Vagina (tissue), 2 donors: ENCODE measurements around the gene CNKSR2. TPM values are rescaled to one million over a fixed set of nuclear protein-coding genes. Genes with fewer than 3 reads are reported as not detected.

ENCODE experiments used
- DNase-seq, 2 donors: peaks; one replicate each; pipeline ENCODE4 v3.0.0-alpha.2; 2017; ENCODE audit errors: extremely low spot score in 2 of 2
- H3K27ac ChIP-seq: fragments of 200-600 bp; sonication (generic); one replicate; pipeline ENCODE4 v1.5.1; 2019
- H3K27me3 ChIP-seq: fragments of 200-600 bp; sonication (generic); one replicate; pipeline ENCODE4 v1.5.1; 2019
- H3K36me3 ChIP-seq, 2 donors: fragments of 200-600 bp; sonication (generic); one replicate each; pipeline ENCODE4 v1.5.1; 2017 to 2019
- H3K4me1 ChIP-seq: fragments of 200-600 bp; sonication (generic); one replicate; pipeline ENCODE4 v1.5.1; 2019
- H3K4me3 ChIP-seq, 2 donors: fragments of 200-600 bp; sonication (generic); 1 replicate in 1 of 2; 2 replicates in 1 of 2; pipeline ENCODE4 v1.5.1; 2016 to 2019
- H3K9me3 ChIP-seq: fragments of 200-600 bp; sonication (generic); one replicate; pipeline ENCODE4 v1.5.1; 2019
- CTCF ChIP-seq, 3 experiments: fragments of 450-650 bp in 2 of 3; fragments of 200-600 bp in 1 of 3; sonication (generic) in 1 of 3; IDR thresholded peaks; one replicate each; pipeline ENCODE4 v1.5.1; 2017 to 2019; ENCODE audit warnings: antibody characterized with exemption in 3 of 3, mild to moderate bottlenecking in 2 of 3, moderate library complexity in 2 of 3
- POLR2A ChIP-seq, 2 donors: fragments of 450-650 bp; IDR thresholded peaks; one replicate each; pipeline ENCODE4 v1.6.1; 2017; ENCODE audit warnings: antibody characterized with exemption in 2 of 2, mild to moderate bottlenecking in 2 of 2, moderate library complexity in 2 of 2
- POLR2AphosphoS5 ChIP-seq, 2 donors: sonication (generic); formaldehyde crosslinking; IDR thresholded peaks; one replicate each; pipeline ENCODE4 v1.9.0; 2017; ENCODE audit warnings: antibody characterized with exemption in 2 of 2, mild to moderate bottlenecking in 2 of 2, low read depth in 1 of 2; ENCODE audit not compliant: insufficient read depth in 1 of 2
- intact Hi-C: fragments of 100-400 bp; cut with DNase I; formaldehyde crosslinking; loops from one replicate; pipeline ENCODE4 v1.15.1; 2023
- total RNA-seq: library from RNA; depleted of rRNA; stranded (reverse); fragments of >200 nt; gene quantifications from one replicate; pipeline ENCODE4 v1.2.3, GENCODE V29; 2016

CNKSR2 gene
- total RNA-seq = 4.2 TPM

GRCh38 chrX:21374163-21374993, at the start of gene CNKSR2:
Gene CNKSR2 (plus strand): TSS chrX:21374418. CDS start chrX:21374898, 480 bp downstream.
- no peaks in the 10 kb centered on the region for H3K36me3 ChIP-seq
- TF ChIP-seq POLR2A (IDR thresholded peaks at IDR 0.05) (no peak), CTCF (IDR thresholded peaks at IDR 0.05) (no peak), POLR2AphosphoS5 (IDR thresholded peaks at IDR 0.05; ENCODE audit: insufficient read depth in 1 of 2, low read depth in 1 of 2) (no peak)
- DNase-seq = no peak
- H3K27me3 ChIP-seq = no peaks in the 10 kb centered on the region
- intact Hi-C loops = no loop called here
- no peaks in the 10 kb centered on the region for H3K4me1 ChIP-seq
- no peaks in the 10 kb centered on the region for H3K9me3 ChIP-seq
- H3K4me3 ChIP-seq = peak within 1 kb of the TSS; percentile 47 to 49
- no peak within 1 kb of the TSS for H3K27ac ChIP-seq

DNA sequence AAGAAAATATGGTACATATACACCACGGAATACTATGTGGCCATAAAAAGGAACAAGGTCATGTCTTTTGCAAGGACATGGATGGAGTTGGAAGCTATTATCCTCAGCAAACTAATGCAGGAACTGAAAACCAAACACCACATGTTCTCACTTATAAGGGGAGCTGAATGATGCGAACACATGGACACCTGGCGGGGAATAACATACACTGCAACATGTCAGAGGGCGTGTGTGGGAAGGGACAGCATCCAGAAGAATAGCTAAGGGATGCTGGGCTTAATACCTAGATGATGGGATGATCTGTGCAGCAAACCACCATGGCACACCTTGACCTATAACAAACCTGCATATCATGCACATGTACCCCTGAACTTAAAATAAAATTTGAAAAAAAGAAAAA, 19.5 kb upstream of the CNKSR2 start:
- Histone ChIP-seq H3K27me3 (no peaks in the 10 kb centered on the region), H3K4me3 (no peak overlapping the region), H3K27ac (no peak overlapping the region), H3K4me1 (no peaks in the 10 kb centered on the region), H3K36me3 (no peaks in the 10 kb centered on the region), H3K9me3 (no peaks in the 10 kb centered on the region)
- intact Hi-C loops = no loop called here
- TF ChIP-seq POLR2A (IDR thresholded peaks at IDR 0.05) (no peak), POLR2AphosphoS5 (IDR thresholded peaks at IDR 0.05; ENCODE audit: insufficient read depth in 1 of 2, low read depth in 1 of 2) (no peak), CTCF (IDR thresholded peaks at IDR 0.05) (no peak)
- DNase-seq = no peak

DNA sequence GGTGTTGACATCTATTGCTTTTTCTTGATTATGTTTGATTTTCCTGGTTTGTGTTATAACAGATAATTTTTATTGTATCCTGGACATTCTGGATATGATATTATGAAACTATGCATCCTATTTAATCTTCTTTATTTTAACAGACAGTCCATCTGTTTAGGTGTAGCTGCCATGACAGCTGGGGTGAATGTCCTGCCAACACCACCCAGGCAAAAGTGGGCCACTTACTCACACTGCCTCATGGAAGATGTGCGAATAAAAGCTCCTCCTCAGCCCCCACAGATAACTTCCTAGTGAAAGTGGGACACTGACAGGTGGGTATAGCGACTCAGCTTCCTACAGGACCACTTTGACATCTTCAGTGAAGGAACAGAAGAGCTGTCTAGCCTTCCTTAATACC, 18.4 kb upstream of the CNKSR2 start:
- Histone ChIP-seq H3K4me3 (no peak overlapping the region), H3K9me3 (no peaks in the 10 kb centered on the region), H3K36me3 (no peaks in the 10 kb centered on the region), H3K27ac (no peak overlapping the region), H3K27me3 (no peaks in the 10 kb centered on the region), H3K4me1 (no peaks in the 10 kb centered on the region)
- no peak for TF ChIP-seq POLR2AphosphoS5 (IDR thresholded peaks at IDR 0.05; ENCODE audit: insufficient read depth in 1 of 2, low read depth in 1 of 2)
- TF ChIP-seq POLR2A (IDR thresholded peaks at IDR 0.05) = no peak
- no peak for TF ChIP-seq CTCF (IDR thresholded peaks at IDR 0.05)
- DNase-seq = no peak
- intact Hi-C loops = no loop called here

DNA sequence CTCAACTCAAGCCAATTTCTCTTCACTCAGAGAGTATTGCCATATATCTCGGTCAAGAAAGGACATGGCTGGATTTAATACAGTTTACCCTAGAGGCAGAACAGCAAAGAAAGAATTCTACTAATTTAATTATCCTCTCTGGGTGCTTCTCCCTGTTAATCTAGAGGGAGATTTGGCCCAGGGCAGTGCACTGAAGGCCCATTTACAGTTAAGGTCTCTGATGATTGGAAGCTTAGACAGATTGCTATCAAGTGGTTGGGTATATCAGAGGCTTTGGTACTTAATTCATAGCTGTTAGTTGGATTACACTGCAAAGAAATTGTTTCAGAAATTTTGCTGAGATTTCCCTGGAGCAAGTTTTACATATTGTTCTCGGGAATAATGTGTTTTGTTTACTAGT, 4.6 kb upstream of the CNKSR2 start:
- H3K9me3 ChIP-seq = no peaks in the 10 kb centered on the region
- H3K27ac ChIP-seq = no peak overlapping the region
- no peaks in the 10 kb centered on the region for H3K4me1 ChIP-seq
- no peak for TF ChIP-seq CTCF (IDR thresholded peaks at IDR 0.05)
- DNase-seq = no peak
- no peaks in the 10 kb centered on the region for H3K27me3 ChIP-seq
- no peaks in the 10 kb centered on the region for H3K36me3 ChIP-seq
- intact Hi-C loops = no loop called here
- H3K4me3 ChIP-seq = no peak overlapping the region

GRCh38 chrX:21373001-21373400, 1.2 kb upstream of the CNKSR2 start:
- Histone ChIP-seq H3K4me1 (no peaks in the 10 kb centered on the region), H3K9me3 (no peaks in the 10 kb centered on the region), H3K4me3 (no peak overlapping the region), H3K36me3 (no peaks in the 10 kb centered on the region), H3K27me3 (no peaks in the 10 kb centered on the region), H3K27ac (no peak overlapping the region)
- TF ChIP-seq POLR2AphosphoS5 (IDR thresholded peaks at IDR 0.05; ENCODE audit: insufficient read depth in 1 of 2, low read depth in 1 of 2) = no peak
- no peak for TF ChIP-seq POLR2A (IDR thresholded peaks at IDR 0.05)
- TF ChIP-seq CTCF (IDR thresholded peaks at IDR 0.05) = no peak
- DNase-seq = no peak
- intact Hi-C loops = no loop called here
